Activated B cell treated with CpG ODN at 0.5 μM for 24 hours (primary cell): ENCODE measurements around the gene RPS3A. TPM values are rescaled to one million over a fixed set of nuclear protein-coding genes. Genes with fewer than 3 reads are reported as not detected.
"Not testable (repeated sequence)": the region's sequence is repeated elsewhere in the genome, so short reads cannot be mapped to it uniquely, and the experiment has no call there.

Source experiments
- ATAC-seq: fragments of 200-7000 bp; cut with Tn5 transposase; one replicate; pipeline ENCODE4 v1.10.0; 2021; ENCODE audit warnings: low read depth, mild to moderate bottlenecking, moderate library complexity
- CTCF ChIA-PET: fragments of 350-600 bp; sonication (Branson Sonifier 250); formaldehyde crosslinking; loops from one replicate; lab custom pipeline; 2021; ENCODE audit warnings: antibody characterized with exemption; lab: Charles Lee
- POLR2A ChIA-PET: fragments of 350-600 bp; sonication (Branson Sonifier 250); formaldehyde crosslinking; loops from one replicate; lab custom pipeline; 2021; ENCODE audit warnings: antibody characterized with exemption; lab: Charles Lee
- DNase-seq: peaks from one replicate; pipeline ENCODE4 v3.0.0; 2022
- H3K27ac Mint-ChIP-seq: one replicate; pipeline ENCODE4 v1.8.0; 2020; ENCODE audit warnings: mixed read lengths
- H3K27me3 Mint-ChIP-seq: one replicate; pipeline ENCODE4 v1.8.0; 2021; ENCODE audit warnings: mixed read lengths
- H3K36me3 Mint-ChIP-seq: one replicate; pipeline ENCODE4 v1.8.0; 2021; ENCODE audit warnings: low read depth, mixed read lengths
- H3K4me1 Mint-ChIP-seq: one replicate; pipeline ENCODE4 v1.8.0; 2021; ENCODE audit warnings: mixed read lengths
- H3K4me3 Mint-ChIP-seq: one replicate; pipeline ENCODE4 v1.8.0; 2020; ENCODE audit warnings: mild to moderate bottlenecking, mixed read lengths
- H3K9me3 Mint-ChIP-seq: one replicate; pipeline ENCODE4 v1.8.0; 2020; ENCODE audit warnings: mixed read lengths
- intact Hi-C: fragments of 100-400 bp; cut with micrococcal nuclease; formaldehyde crosslinking; loops from one replicate; pipeline ENCODE4 v1.15.1; 2024
- total RNA-seq: library from RNA; stranded (reverse); gene quantifications from 2 replicates; pipeline ENCODE4 v1.2.3, GENCODE V29; 2022
- TF ChIP-seq, protein P1 (sequence below): fragments of 200-600 bp; IDR thresholded peaks from one replicate; pipeline ENCODE4 v1.8.0; 2022; ENCODE audit warnings: antibody characterized with exemption, mild to moderate bottlenecking

RPS3A gene
- total RNA-seq, 1 donor from 2014 or later, result 3,089 TPM

DNA sequence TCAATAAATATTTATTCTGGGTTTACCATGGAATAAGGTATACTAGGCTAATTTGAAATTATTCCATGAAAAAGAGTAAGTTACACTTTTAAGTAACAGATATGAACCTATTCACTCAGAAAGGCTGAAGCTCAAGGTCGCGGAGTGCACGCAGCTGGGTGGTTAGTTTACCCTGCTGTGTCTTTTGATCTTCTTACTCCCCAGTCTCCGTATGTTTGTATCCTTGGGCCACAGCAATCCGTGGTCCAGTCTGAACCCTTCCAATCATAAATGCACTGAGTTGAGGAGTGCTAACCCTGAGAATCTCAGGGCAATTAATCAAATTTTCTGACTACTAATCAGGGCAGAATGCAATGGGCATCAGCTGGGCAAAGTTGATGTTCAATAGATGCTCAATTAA, 33.9 kb downstream of the RPS3A start:
- TF ChIP-seq, protein P1, sequence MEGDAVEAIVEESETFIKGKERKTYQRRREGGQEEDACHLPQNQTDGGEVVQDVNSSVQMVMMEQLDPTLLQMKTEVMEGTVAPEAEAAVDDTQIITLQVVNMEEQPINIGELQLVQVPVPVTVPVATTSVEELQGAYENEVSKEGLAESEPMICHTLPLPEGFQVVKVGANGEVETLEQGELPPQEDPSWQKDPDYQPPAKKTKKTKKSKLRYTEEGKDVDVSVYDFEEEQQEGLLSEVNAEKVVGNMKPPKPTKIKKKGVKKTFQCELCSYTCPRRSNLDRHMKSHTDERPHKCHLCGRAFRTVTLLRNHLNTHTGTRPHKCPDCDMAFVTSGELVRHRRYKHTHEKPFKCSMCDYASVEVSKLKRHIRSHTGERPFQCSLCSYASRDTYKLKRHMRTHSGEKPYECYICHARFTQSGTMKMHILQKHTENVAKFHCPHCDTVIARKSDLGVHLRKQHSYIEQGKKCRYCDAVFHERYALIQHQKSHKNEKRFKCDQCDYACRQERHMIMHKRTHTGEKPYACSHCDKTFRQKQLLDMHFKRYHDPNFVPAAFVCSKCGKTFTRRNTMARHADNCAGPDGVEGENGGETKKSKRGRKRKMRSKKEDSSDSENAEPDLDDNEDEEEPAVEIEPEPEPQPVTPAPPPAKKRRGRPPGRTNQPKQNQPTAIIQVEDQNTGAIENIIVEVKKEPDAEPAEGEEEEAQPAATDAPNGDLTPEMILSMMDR, result no peak
- ChIA-PET CTCF (no interaction called here), POLR2A (interaction anchor here (0.5 kb wide), 1 partner anchor 9 kb away, joined by 6 read pairs; no protein-coding TSS in a partner anchor)
- no peak overlapping the region for H3K4me3 Mint-ChIP-seq
- DNase-seq, result no peak
- intact Hi-C loops, result no loop called here
- no peaks in the 10 kb centered on the region for H3K27me3 Mint-ChIP-seq
- no peaks in the 10 kb centered on the region for H3K9me3 Mint-ChIP-seq
- H3K36me3 Mint-ChIP-seq, result no peaks in the 10 kb centered on the region
- no peaks in the 10 kb centered on the region for H3K4me1 Mint-ChIP-seq
- H3K27ac Mint-ChIP-seq, result no peak overlapping the region
- ATAC-seq, result no peak

DNA sequence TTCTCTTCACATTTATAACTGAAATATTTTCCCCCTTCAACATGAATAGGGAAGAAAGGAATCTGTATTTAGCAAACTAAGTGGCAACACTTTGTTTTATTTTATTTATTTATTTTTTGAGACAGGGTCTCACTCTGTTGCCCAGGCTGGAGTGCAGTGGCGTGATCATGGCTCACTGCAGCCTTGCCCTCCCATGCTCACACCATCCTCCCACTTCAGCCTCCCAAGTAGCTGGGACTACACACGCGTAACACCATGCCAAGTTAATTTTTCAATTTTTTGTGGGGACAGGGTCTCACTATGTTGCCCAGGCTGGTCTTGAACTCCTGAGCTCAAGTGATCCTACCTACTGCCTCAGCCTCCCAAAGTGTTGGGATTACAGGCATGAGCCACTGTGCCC, 36.6 kb downstream of the RPS3A start:
- H3K27me3 Mint-ChIP-seq, H3K36me3 Mint-ChIP-seq: not testable (repeated sequence)

DNA sequence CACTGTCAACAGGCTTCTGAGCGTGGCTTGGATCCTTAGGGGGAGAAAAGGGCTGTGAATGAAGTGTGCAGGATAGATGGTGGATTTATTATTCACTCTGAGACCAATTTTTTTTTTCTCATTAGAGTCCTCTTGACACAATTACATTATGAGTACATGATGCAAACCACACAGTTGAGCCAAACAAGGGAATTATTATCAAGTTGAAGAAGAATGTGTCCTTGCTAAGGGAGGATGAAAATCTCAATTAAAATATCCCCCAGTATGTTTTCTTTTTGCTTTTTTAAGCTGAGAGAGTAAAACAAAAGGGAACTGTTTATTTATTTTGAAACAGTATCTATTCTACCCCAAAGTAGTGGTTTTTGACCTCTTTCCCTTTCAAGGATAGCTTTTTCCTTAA, 40.4 kb downstream of the RPS3A start:
- H3K4me3 Mint-ChIP-seq, result no peak overlapping the region
- TF ChIP-seq, protein P1, result no peak
- intact Hi-C loops, result no loop called here
- ATAC-seq, result no peak
- no peak for DNase-seq
- ChIA-PET POLR2A (no interaction called here), CTCF (no interaction called here)
- H3K9me3 Mint-ChIP-seq, result no peaks in the 10 kb centered on the region
- H3K36me3 Mint-ChIP-seq, result no peaks in the 10 kb centered on the region
- no peak overlapping the region for H3K27ac Mint-ChIP-seq
- no peaks in the 10 kb centered on the region for H3K27me3 Mint-ChIP-seq
- H3K4me1 Mint-ChIP-seq, result no peaks in the 10 kb centered on the region

More for the DNA sequence above, 36.6 kb downstream of the RPS3A start:
- H3K4me1 Mint-ChIP-seq, DNase-seq, H3K4me3 Mint-ChIP-seq, H3K27ac Mint-ChIP-seq, ATAC-seq, POLR2A ChIA-PET, CTCF ChIA-PET, H3K9me3 Mint-ChIP-seq, intact Hi-C loops: not testable (repeated sequence)

DNA sequence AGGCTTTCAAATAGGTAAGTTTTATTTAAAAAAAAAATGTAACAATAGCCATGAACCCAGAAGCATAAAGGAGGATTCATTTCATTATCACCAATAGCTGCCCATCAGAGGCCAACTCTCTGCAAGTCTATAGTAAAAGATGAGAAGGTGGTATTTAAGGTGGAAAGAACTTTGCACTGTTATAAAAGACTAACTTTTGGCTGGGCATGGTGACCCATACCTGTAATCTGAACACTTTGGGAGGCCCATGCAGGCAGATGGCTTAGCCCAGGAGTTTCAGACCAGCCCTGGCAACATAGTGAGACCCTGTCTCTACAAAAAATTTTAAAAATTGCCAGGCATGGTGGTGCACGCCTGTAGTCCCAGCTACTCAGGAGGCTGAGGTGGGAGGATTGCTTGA, 43.3 kb downstream of the RPS3A start:
- DNase-seq (no peak), ATAC-seq (no peak)

DNA sequence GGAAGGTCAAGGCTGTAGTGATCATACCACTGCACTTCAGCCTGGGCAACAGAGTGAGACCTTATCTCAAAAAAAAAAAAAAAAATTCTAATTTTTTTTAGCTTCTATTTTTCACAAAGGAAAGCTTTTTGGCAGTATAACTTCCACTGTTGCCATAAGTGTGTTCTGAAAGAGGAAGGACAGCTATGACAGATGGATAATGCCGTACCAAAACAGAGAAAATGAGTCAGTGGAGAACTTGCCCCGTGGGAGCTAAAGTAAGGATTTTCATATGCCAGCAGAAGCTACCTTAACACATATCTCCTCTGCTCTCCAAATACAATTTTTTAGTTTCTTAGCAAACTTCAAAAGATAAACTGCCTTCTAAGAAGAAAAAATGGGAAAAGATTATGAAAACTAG, 43.7 kb downstream of the RPS3A start:
- ATAC-seq (no peak), DNase-seq (no peak)
- no peak overlapping the region for H3K27ac Mint-ChIP-seq
- TF ChIP-seq, protein P1, result no peak
- H3K36me3 Mint-ChIP-seq, result no peaks in the 10 kb centered on the region
- H3K4me3 Mint-ChIP-seq, result no peak overlapping the region
- POLR2A ChIA-PET, result no interaction called here
- intact Hi-C loops, result no loop called here
- no peaks in the 10 kb centered on the region for H3K4me1 Mint-ChIP-seq
- H3K27me3 Mint-ChIP-seq, result no peaks in the 10 kb centered on the region
- H3K9me3 Mint-ChIP-seq, result no peaks in the 10 kb centered on the region
- CTCF ChIA-PET, result no interaction called here

More for the DNA sequence above, 43.3 kb downstream of the RPS3A start:
- Mint-ChIP-seq H3K27ac (no peak overlapping the region), H3K4me3 (no peak overlapping the region), H3K4me1 (no peaks in the 10 kb centered on the region), H3K9me3 (no peaks in the 10 kb centered on the region), H3K36me3 (no peaks in the 10 kb centered on the region), H3K27me3 (no peaks in the 10 kb centered on the region)
- ChIA-PET CTCF (no interaction called here), POLR2A (no interaction called here)
- intact Hi-C loops, result no loop called here
- TF ChIP-seq, protein P1, result no peak

DNA sequence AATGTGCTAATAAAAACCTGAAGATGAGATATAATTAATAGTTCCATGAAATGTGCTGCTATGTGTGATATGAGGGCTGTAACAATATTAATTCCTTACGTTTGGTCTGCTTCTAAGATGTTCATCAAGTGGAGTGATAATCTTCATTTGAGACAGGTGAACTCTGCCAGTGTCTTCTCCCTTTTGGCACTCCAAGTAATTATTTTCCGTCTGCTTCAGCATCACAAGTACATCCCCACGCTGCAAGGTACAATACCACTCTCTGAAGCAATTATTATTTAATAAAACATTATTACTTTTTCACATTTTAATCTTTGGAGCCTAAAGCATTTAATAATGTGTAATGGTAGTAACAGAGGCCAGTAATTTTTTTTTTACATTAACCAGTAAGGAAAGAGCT, 44.4 kb downstream of the RPS3A start:
- ATAC-seq (no peak), DNase-seq (no peak)
- TF ChIP-seq, protein P1, result no peak
- H3K36me3 Mint-ChIP-seq, result no peaks in the 10 kb centered on the region
- CTCF ChIA-PET, result no interaction called here
- no peaks in the 10 kb centered on the region for H3K4me1 Mint-ChIP-seq
- no peak overlapping the region for H3K4me3 Mint-ChIP-seq
- no peaks in the 10 kb centered on the region for H3K27me3 Mint-ChIP-seq
- H3K27ac Mint-ChIP-seq, result no peak overlapping the region
- POLR2A ChIA-PET, result no interaction called here
- H3K9me3 Mint-ChIP-seq, result no peaks in the 10 kb centered on the region
- intact Hi-C loops, result no loop called here
